T47D (cell line): ENCODE results near the gene DUSP14.
"Not testable (repeated sequence)": the region's sequence is repeated elsewhere in the genome, so short reads cannot be mapped to it uniquely, and the experiment has no call there.

Experiments
- DNase-seq, 2 experiments: peaks; one replicate each; pipeline versions ENCODE4 v3.0.0 to v3.0.0-alpha.2; 2011 to 2012; ENCODE audit warnings: low read depth in 1 of 2, low spot score in 1 of 2
- JUND ChIP-seq: IDR thresholded peaks from 2 replicates; pipeline ENCODE4 v1.6.1; 2012; ENCODE audit warnings: low read depth
- in situ Hi-C: cut with HindIII; loops from 2 replicates; pipeline ENCODE4 v1.10.0; 2016; ENCODE audit warnings: low sequenced_read_pairs, low pct_unique_long_range_greater_than_20kb

Gene DUSP14

GRCh38 chr17:37489197-37490001, at the start of gene DUSP14:
TSS of gene DUSP14 (plus strand) at chr17:37489891. CDS start at chr17:37512273, 22,382 bp downstream.
- peak; percentile 92 to 96 for DNase-seq
- TF ChIP-seq JUND, result no peak
- in situ Hi-C loops, result no loop called here

GRCh38 chr17:37440424-37440823, 49.3 kb upstream of the DUSP14 start:
- in situ Hi-C loops, result no loop called here

GRCh38 chr17:37441369-37442014, 48.2 kb upstream of the DUSP14 start:
- DNase-seq, in situ Hi-C loops: not testable (repeated sequence)

More at GRCh38 chr17:37440424-37440823, 49.3 kb upstream of the DUSP14 start:
- no peak for DNase-seq
- no peak for TF ChIP-seq JUND

GRCh38 chr17:37446027-37446426, 43.7 kb upstream of the DUSP14 start:
- in situ Hi-C loops, result no loop called here
- DNase-seq, result no peak
- no peak for TF ChIP-seq JUND

GRCh38 chr17:37447641-37448040, 42.0 kb upstream of the DUSP14 start:
- DNase-seq, result no peak
- in situ Hi-C loops, result no loop called here
- TF ChIP-seq JUND, result no peak

- in situ Hi-C loops, result no loop called here
- peak; percentile 63 to 90 for DNase-seq
- TF ChIP-seq JUND, result no peak
Observed at GRCh38 chr17:37450112-37450511, 39.6 kb upstream of the DUSP14 start.

- in situ Hi-C loops, DNase-seq: not testable (repeated sequence)
Observed at GRCh38 chr17:37457801-37458200, 31.9 kb upstream of the DUSP14 start.

- TF ChIP-seq JUND, result no peak
- no peak for DNase-seq
- in situ Hi-C loops, result no loop called here
Observed at GRCh38 chr17:37458805-37459204, 30.9 kb upstream of the DUSP14 start.

GRCh38 chr17:37461668-37462067, 28.0 kb upstream of the DUSP14 start:
- no peak for DNase-seq
- in situ Hi-C loops, result no loop called here

GRCh38 chr17:37462492-37462891, 27.2 kb upstream of the DUSP14 start:
- TF ChIP-seq JUND, result no peak
- in situ Hi-C loops, result no loop called here
- no peak for DNase-seq

More at GRCh38 chr17:37461668-37462067, 28.0 kb upstream of the DUSP14 start:
- TF ChIP-seq JUND, result no peak

GRCh38 chr17:37463039-37463438, 26.7 kb upstream of the DUSP14 start:
- TF ChIP-seq JUND, result no peak
- DNase-seq, result no peak
- in situ Hi-C loops, result no loop called here

- no peak for TF ChIP-seq JUND
- DNase-seq, result no peak
- in situ Hi-C loops, result no loop called here
Observed at GRCh38 chr17:37465069-37465616, 24.5 kb upstream of the DUSP14 start.

- TF ChIP-seq JUND, result no peak
- in situ Hi-C loops, result no loop called here
- peak in 1 of 2 experiments; percentile 62 for DNase-seq
Observed at GRCh38 chr17:37466471-37466870, 23.2 kb upstream of the DUSP14 start.
